GM23248 (cell line): Measurements from ENCODE around the gene TRIM9.

ENCODE experiments used
- EZH2 ChIP-seq: fragments of 200-600 bp; sonication (generic); IDR thresholded peaks from 2 replicates; pipeline ENCODE4 v1.6.1; 2018; ENCODE audit warnings: antibody characterized with exemption, mild to moderate bottlenecking; ENCODE audit not compliant: insufficient read depth, poor library complexity, severe bottlenecking
- EZH2phosphoT487 ChIP-seq: fragments of 200-600 bp; sonication (generic); IDR thresholded peaks from 2 replicates; pipeline ENCODE4 v1.6.1; 2018; ENCODE audit warnings: antibody characterized with exemption, moderate library complexity, mild to moderate bottlenecking, low read depth; ENCODE audit not compliant: insufficient read depth

DNA sequence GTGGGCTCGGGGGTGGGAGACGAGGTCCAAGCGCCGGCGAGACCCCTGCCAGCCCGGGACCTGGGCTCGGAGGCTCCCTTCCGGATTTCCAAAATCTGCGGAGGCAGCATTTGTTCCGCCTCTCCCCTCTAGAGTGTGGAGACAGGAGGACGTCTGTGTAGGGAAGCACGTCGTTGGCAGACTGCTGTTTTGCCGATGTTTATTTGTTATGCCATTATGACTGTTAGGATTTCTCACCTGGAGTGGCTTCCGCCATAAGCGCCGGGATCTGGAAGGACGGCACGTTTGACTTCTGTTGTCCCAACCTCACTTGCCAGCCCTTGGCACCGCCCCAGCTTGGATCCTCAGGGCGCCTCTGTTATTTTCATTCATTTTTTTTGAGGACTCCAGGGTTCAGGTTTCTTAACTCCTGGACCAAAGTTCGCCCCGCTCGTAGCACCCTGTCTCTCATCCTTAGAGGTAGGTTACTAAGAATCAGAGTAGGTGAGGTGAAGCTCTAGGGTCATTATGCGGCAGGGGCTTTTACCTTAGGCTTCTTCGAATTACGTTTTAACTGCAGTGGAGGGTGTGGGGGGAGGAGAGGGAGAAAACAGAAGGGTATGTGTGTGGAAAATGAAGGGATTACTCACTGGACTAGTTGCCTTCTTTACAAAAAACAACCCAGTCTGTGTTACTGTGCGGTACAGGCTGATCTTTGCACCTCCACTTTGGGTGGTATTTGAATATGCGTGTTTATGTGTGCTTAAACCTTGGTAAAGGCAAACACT is 150.1 kb downstream of the TRIM9 start:
- TF ChIP-seq EZH2phosphoT487 (no peak), EZH2 (no peak)
